Nephron progenitor cell (in vitro differentiated cells): ENCODE data around the gene PBX1.
A peak's percentile ranks its signal among the peaks of the same experiment; 100 is the strongest.

ENCODE experiments used
- DNase-seq: peaks from one replicate; pipeline ENCODE4 v3.0.0; 2021
- H3K27ac Mint-ChIP-seq: 2 replicates; pipeline ENCODE4 v1.8.0; 2021; ENCODE audit warnings: mild to moderate bottlenecking, moderate library complexity, mixed read lengths
- H3K27me3 Mint-ChIP-seq: 2 replicates; pipeline ENCODE4 v1.8.0; 2021; ENCODE audit warnings: mild to moderate bottlenecking, low read depth, mixed read lengths; ENCODE audit not compliant: poor library complexity
- H3K36me3 Mint-ChIP-seq: 2 replicates; pipeline ENCODE4 v1.8.0; 2021; ENCODE audit warnings: low read depth, mixed read lengths
- H3K4me1 Mint-ChIP-seq: 2 replicates; pipeline ENCODE4 v1.8.0; 2021; ENCODE audit warnings: mixed read lengths
- H3K4me3 Mint-ChIP-seq: 2 replicates; pipeline ENCODE4 v1.8.0; 2021; ENCODE audit warnings: mild to moderate bottlenecking, moderate library complexity, mixed read lengths
- H3K9me3 Mint-ChIP-seq: 2 replicates; pipeline ENCODE4 v1.8.0; 2021; ENCODE audit warnings: mild to moderate bottlenecking, moderate library complexity, mixed read lengths
- TF ChIP-seq, protein P1 (sequence below): fragments of 200-600 bp; sonication (generic); IDR thresholded peaks from 2 replicates; pipeline ENCODE4 v1.5.0; 2021; ENCODE audit warnings: antibody characterized with exemption

Gene PBX1

DNA sequence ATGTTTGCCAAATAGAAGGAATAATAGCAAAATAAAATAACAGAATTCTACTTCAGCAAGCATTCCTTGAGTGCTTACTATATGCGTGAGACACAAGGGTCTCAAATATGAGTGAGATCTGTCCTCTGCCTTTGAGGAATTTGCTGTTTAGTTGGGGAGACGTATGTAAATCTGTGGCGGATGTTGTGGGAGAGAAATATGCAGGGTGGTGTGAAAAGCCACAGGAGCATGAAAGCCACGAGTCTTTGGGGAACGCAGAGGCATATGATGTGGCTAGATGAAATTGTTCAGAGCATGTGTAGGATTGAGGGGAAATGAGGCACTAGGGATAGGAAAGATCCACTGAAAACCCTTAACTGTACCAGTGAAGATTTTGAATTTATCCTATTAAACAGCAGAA is 244.4 kb downstream of the PBX1 start:
- DNase-seq = no peak
- no peaks in the 10 kb centered on the region for H3K27me3 Mint-ChIP-seq
- H3K4me1 Mint-ChIP-seq = peaks cover 33% of the 10 kb centered on the region
- TF ChIP-seq, protein P1, sequence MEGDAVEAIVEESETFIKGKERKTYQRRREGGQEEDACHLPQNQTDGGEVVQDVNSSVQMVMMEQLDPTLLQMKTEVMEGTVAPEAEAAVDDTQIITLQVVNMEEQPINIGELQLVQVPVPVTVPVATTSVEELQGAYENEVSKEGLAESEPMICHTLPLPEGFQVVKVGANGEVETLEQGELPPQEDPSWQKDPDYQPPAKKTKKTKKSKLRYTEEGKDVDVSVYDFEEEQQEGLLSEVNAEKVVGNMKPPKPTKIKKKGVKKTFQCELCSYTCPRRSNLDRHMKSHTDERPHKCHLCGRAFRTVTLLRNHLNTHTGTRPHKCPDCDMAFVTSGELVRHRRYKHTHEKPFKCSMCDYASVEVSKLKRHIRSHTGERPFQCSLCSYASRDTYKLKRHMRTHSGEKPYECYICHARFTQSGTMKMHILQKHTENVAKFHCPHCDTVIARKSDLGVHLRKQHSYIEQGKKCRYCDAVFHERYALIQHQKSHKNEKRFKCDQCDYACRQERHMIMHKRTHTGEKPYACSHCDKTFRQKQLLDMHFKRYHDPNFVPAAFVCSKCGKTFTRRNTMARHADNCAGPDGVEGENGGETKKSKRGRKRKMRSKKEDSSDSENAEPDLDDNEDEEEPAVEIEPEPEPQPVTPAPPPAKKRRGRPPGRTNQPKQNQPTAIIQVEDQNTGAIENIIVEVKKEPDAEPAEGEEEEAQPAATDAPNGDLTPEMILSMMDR = no peak
- H3K36me3 Mint-ChIP-seq = peaks cover 85% of the 10 kb centered on the region
- no peak overlapping the region for H3K27ac Mint-ChIP-seq
- H3K9me3 Mint-ChIP-seq = no peaks in the 10 kb centered on the region
- H3K4me3 Mint-ChIP-seq = no peak overlapping the region

DNA sequence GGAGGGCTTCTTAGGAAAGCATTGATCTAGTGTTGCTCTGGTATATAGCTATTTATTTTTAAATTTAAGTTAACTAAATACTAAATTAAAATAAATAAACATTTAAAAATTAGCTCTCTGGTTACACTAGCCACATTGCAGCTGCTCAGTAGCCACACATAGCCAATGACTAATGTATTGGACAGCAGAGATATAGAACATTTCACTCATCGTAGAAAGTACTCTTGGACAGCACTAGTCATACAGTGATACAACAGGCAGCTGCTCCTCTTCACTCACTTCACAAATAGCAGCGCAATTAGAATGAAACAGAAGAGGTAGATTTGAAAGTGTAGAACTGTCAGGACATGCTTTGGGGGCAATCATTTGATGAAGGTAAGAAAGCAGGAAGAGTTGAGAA is 245.4 kb downstream of the PBX1 start:
- Mint-ChIP-seq H3K4me3 (no peak overlapping the region), H3K9me3 (no peaks in the 10 kb centered on the region), H3K36me3 (peaks cover 87% of the 10 kb centered on the region), H3K4me1 (peaks cover 33% of the 10 kb centered on the region), H3K27ac (no peak overlapping the region), H3K27me3 (no peaks in the 10 kb centered on the region)
- TF ChIP-seq, protein P1 = no peak
- no peak for DNase-seq

DNA sequence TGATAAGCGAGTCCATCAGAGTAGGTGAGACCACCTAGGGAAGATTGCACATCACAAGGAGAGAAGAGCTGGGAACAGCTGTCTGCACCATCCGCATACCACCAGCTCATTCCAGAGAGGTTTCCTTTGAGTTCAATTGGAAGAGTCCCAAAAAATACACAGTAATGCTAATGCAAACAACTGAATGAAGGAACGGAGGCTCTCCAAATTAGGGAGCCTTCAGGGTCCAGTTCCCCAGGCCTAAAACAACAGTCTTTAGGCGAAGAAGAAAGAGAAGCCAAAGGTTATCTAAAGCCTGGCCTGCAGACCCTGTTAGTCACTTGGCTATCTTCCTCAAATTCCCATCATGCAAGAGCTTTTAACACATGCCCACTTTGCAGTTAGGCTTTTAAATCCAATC is 246.4 kb downstream of the PBX1 start:
- Mint-ChIP-seq H3K36me3 (peaks cover 87% of the 10 kb centered on the region), H3K9me3 (no peaks in the 10 kb centered on the region), H3K27me3 (no peaks in the 10 kb centered on the region), H3K4me1 (peaks cover 30% of the 10 kb centered on the region), H3K4me3 (no peak overlapping the region), H3K27ac (peak overlapping the region; percentile 50)
- DNase-seq = no peak
- TF ChIP-seq, protein P1 = no peak

DNA sequence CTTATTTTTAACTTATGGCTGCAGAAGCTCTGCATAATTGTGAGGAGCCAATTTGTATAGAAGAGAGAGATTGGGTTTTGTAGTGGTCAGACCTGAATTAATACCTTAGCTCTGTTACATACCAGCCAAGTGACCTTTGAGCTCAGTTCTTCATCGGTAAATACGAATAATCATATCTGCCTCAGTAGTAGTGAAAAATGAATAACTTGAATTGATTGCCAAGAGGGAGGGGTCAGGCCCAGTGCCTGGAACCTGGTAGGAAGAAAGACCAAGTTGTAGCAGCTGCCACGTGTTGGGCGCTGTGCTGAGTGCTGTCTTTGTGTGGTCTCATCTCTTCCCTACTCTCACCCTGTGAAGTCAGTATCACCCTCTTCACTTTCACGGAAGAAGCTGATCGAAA is 247.5 kb downstream of the PBX1 start:
- no peak overlapping the region for H3K4me3 Mint-ChIP-seq
- no peak overlapping the region for H3K27ac Mint-ChIP-seq

DNA sequence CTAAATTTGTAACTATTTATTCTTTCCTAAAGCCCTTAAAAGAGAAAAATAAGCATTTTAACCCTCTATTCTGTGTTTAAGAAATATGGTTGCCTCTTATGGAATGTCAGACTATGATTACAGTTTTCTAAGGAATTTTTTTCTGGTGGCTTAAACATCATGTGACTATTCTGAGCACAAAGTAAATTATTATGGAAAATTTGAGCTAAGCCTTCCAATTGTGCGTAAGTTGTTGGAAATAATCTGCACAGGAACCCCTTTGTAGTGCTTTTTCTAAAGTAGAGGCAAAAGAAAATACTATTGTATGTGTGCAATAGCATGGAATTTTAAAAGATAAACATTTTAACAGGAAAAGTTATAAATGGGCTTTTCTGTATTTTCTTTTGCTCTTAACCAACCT is 254.8 kb downstream of the PBX1 start:
- Mint-ChIP-seq H3K9me3 (no peaks in the 10 kb centered on the region), H3K4me1 (no peaks in the 10 kb centered on the region), H3K36me3 (peaks cover 92% of the 10 kb centered on the region), H3K27ac (no peak overlapping the region), H3K27me3 (no peaks in the 10 kb centered on the region), H3K4me3 (no peak overlapping the region)
- DNase-seq = no peak
- TF ChIP-seq, protein P1 = no peak

More for the DNA sequence above, 247.5 kb downstream of the PBX1 start:
- Mint-ChIP-seq H3K4me1 (peaks cover 20% of the 10 kb centered on the region), H3K27me3 (no peaks in the 10 kb centered on the region), H3K36me3 (peaks cover 87% of the 10 kb centered on the region), H3K9me3 (no peaks in the 10 kb centered on the region)
- DNase-seq = no peak
- TF ChIP-seq, protein P1 = no peak

DNA sequence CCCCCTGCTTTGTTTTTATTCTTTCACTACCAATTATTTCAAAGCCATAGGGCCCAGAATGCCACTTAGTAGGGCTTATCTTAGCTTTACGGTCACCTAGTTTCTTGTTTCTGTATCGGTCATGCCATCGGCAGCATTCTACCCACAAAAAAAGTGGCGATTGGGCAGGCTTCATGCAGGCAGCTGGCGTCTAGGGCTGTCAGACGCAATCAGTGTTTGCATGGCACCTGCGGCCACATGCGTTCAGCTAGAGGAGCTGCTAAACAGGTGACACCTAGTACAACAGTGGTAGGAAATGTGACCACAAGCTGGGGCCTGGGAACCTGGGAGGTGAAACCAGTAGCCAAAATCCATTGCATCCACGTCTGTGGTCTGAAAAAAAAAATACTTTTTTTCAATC is 262.7 kb downstream of the PBX1 start:
- Mint-ChIP-seq H3K27ac (no peak overlapping the region), H3K27me3 (no peaks in the 10 kb centered on the region), H3K36me3 (peaks cover 82% of the 10 kb centered on the region), H3K9me3 (no peaks in the 10 kb centered on the region), H3K4me3 (no peak overlapping the region), H3K4me1 (peaks cover 18% of the 10 kb centered on the region)
- DNase-seq = no peak
- TF ChIP-seq, protein P1 = no peak
